Activated T-cell treated with anti-CD3 and anti-CD28 coated beads for 1 hour (primary cell): ENCODE results near the gene MELK.
"Not testable (repeated sequence)": the region's sequence is repeated elsewhere in the genome, so short reads cannot be mapped to it uniquely, and the experiment has no call there.

Experiments used
- DNase-seq: peaks from one replicate; pipeline ENCODE4 v3.0.0-alpha.2; 2020; ENCODE audit warnings: low read depth

MELK gene

GRCh38 chr9:36572515-36573418, at the start of gene MELK:
MELK (plus strand) TSS chr9:36572895; CDS start chr9:36581682, 8,787 bp downstream.
- peak; percentile 76 for DNase-seq

DNA sequence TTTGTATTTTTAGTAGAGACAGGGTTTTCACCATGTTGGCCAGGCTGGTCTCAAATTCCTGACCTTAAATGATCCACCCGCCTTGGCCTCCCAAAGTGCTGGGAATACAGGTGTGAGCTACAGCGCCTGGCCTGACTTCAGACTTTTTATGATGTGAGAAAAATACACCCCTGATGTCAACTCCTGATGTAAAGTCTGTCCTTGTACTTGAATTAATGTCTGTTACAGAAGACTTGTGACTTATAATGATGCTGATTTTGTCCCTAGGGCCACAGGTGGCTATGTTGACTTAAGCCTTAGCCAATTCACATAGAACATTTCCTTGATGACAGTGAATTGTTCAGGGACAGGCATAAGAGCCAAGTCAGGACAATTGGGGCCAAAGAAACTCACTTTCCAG, 42.5 kb upstream of the MELK start:
- DNase-seq = no peak

- no peak for DNase-seq
These were observed 40.3 kb upstream of the MELK start for GRCh38 chr9:36532353-36532752.

DNA sequence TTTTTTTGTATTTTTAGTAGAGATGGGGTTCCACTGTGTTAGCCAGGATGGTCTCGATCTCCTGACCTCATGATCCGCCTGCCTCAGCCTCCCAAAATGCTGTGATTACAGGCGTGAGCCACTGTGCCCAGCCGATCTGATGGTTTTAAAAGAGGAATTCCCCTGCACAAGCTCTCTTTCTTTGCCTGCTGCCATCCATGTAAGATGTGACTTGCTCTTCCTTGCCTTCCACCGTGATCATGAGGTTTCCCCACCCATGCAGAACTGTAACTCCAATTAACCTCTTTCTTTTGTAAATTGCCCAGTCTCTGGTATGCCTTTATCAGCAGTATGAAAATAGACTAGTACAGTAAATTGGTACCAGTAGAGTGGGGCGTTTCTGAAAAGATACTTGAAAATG, 39.0 kb upstream of the MELK start:
- DNase-seq = not testable (repeated sequence)

GRCh38 chr9:36535107-36535506, 37.6 kb upstream of the MELK start:
- no peak for DNase-seq

DNA sequence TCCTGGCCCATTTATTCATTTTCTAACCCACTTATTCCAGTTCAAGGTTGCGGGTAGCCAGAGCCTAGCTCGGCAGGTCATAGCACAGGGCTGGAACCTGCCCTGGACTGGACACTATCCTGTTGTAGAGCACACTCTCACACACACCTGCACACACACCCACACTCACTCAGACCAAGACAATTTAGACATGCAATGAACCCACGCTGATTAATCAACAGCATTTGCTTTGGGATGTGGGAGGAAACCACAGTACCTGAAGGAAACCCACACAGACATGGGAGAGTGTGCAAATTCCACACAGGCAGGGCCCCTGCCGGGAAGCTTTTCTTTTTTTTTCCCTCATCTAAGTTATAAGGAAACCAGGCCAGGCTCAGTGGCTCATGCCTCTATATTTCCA, 34.8 kb upstream of the MELK start:
- no peak for DNase-seq

GRCh38 chr9:36542355-36542754, 30.3 kb upstream of the MELK start:
- DNase-seq = no peak

GRCh38 chr9:36543916-36544315, 28.8 kb upstream of the MELK start:
- DNase-seq = no peak

GRCh38 chr9:36547598-36547997, 25.1 kb upstream of the MELK start:
- DNase-seq = no peak

DNA sequence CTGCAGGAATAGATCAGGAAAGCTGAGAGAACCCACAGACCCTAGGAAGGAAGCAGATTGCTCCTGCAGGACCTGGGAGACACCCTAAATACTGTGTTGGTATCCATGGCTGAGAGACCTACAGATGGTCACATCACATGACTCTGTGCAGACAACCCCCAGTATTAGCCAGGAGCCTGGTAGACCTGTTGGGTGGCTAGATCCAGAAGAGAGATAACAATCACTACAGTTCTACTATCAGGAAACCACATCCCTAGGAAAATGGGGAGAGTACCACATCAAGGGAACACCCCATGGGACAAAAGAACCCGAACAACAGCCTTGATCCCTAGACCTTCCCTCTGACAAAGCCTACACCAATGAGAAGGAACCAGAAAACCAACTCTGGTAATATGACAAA, 24.2 kb upstream of the MELK start:
- no peak for DNase-seq

DNA sequence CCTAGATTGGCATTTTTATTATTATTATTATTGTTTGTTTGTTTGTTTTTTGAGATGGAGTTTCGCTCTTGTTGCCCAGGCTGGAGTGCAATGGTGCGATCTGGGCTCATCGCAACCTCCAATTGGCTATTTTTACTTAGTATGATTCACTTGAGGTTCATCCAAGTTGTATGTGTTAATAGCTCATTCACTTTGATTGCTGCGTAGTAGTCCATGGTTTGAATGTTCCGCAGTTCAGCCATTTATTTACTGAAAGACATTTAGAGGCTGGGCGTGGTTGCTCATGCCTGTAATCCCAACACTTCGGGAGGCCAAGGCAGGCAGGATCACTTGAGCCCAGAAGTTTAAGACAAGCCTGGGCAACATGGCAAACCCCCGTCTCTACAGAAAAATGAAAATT, 22.6 kb upstream of the MELK start:
- no peak for DNase-seq

DNA sequence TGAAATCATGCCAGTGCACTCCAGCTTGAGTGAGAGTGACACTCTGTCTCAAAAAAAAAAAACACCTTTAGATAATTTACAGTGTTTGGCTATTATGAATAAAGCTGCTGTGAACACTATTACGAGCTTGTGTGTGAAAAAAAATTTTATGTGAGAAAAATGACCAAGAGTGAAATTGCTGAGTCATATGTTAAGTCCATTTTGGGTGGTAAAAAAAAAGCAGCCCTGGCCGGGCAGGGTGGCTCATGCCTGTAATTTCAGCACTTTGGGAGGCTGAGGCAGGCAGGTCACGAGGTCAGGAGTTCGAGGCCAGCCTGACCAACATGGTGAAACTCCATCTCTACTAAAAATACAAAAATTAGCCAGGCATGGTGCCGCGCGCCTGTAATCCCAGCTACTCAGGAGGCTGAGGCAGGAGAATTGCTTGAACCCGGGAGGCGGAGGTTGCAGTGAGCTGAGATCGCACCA, 22.0 kb upstream of the MELK start:
- not testable (repeated sequence) for DNase-seq

DNA sequence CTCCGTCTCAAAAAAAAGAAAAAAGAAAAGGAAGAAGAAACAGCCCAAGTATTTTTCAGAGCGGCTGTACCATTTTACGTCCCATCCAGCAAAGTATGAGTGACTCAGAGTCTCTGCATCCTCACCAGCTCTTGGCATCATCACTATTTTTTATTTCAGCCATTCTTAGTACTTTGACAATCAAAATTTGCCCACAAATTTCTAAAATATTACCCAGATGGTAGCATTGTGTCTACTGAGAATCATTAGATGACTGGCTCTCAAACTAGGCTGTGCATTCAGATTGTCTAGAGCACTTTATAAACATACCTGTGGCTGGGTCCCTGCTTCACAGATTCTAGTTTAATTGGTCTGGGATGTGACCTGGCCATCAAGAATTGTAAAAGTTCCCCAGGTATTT, 21.6 kb upstream of the MELK start:
- no peak for DNase-seq

DNA sequence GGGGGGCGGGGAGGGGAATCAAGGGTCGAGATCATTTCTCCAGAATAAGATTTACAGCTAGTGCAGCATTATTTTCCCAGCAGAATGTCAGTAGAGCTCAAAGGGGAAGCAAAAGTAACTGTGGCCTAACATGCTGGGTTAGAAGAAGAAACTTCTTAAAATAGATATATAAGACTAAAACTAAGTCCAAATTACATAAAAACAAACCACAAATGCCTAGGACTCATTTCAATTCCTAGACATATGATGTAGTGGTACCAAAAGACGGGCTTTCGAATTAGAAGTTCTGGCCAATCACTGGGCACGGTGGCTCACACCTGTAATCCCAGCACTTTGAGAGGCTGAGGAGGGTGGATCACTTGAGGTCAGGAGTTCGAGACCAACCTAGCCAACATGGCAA, 20.8 kb upstream of the MELK start:
- no peak for DNase-seq

- no peak for DNase-seq
These were observed 13.5 kb upstream of the MELK start for GRCh38 chr9:36559036-36559695.

- DNase-seq = no peak
These were observed 11.9 kb upstream of the MELK start for GRCh38 chr9:36560771-36561170.

DNA sequence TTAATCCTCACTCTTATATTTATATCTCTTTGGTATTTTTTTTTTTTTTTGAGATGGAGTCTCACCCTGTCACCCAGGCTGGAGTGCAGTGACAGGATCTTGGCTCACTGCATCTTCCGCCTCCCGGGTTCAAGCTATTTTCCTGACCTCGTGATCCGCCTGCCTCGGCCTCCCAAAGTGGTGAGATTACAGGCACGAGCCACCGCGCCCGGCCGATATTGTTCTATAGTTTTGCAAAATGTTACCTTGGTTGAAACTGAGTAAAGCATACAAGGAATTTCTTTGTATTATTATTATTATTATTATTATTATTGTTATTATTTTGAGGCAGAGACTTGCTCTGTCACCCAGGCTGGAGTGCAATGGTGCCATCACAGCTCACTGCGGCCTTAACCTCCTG, 9.9 kb upstream of the MELK start:
- not testable (repeated sequence) for DNase-seq

GRCh38 chr9:36566813-36567221, 5.9 kb upstream of the MELK start:
- no peak for DNase-seq

DNA sequence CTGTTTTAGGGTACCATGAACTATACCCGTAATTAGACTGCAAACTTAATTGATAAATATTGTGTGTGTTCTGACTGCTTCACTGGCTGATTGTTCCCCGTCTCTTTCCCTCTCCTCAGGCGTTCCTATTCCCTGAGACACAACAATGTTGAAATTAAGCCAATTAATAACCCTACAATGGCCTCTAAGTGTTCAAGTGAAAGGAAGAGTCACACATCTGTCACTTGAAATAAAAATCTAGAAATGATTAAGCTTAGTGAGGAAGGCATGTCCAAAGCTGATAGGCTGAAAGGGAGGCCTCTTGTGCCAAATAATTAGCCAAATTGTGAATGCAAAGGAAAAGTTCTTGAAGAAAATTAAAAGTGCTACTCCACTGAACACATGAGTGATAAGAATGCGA, 4.0 kb upstream of the MELK start:
- DNase-seq = not testable (repeated sequence)

DNA sequence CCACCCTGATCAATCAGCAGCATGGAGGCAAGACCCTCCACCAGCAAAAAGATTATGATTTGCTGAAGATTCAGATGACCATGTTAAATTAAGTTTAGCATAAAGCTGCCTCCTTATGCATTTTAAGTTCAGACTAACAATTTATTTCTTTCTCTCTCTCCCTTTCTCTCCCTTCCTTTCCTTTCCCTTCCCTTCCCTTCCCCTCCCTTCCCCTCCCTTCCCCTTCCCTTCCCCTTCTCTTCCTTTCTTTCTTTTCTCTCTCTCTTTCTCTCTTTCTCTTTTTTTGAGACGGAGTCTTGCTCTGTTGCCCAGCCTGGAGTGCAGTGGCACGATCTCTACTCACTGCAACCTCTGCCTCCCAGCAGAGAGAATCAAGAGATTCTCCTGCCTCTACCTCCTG, 1.4 kb upstream of the MELK start:
- no peak for DNase-seq

DNA sequence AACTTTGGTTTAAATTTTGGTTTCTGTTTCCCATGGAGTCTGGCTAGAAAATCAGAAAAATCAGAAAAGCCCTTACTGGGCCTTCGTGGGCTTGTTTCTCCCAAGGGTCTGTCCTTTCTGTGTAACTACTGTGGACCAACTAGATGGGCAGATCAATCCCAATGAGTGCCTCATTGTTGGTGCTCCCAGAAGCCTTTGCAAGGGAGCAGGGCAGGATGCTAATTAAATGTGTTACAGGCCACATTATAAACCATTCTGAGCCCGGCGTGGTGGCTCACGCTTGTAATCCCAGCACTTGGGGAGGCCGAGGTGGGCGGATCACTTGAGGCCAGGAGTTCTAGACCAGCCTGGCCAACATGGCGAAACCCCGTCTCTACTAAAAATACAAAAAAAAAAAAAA, 1.4 kb downstream of the MELK start:
- DNase-seq = not testable (repeated sequence)

- no peak for DNase-seq
These were observed 2.8 kb downstream of the MELK start for GRCh38 chr9:36575411-36575882.

DNA sequence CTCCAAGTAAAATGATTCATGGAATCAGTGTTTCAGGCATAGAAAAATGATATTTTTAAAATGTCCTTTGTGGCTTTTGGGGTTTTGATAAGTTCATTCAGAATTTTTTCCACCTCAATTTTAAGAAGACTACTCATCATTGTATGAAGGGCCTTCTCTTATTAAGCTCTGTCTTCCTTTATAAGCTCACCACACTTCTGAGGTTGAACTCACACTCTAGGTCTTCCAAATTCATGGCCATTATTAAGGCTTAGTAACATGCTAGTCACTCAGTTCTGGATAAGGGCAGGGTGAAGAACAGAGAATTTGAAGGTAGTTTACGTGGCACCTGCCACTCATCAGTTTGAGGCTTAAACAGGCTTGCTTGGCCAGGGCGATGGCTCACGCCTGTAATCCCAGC, 4.2 kb downstream of the MELK start:
- no peak for DNase-seq
